ENCODE measurements around the gene RALGPS2.

Gene RALGPS2

GRCh38 chr1:178774263-178774662 is 49.2 kb downstream of the RALGPS2 start:
- Histone ChIP-seq H3K36me3 (replicated peaks) (no peaks in the 10 kb centered on the region), H3K4me3 (ENCODE audit: low read depth, low read length) (no peak overlapping the region), H3K27me3 (replicated peaks) (no peaks in the 10 kb centered on the region), H3K27ac (no peak overlapping the region)
- in situ Hi-C loops (cut with HindIII; ENCODE audit: low pct_ligation_motif_present, low sequenced_read_pairs) = no loop called here
- DNase-seq = no peak
- TF ChIP-seq, protein P1, sequence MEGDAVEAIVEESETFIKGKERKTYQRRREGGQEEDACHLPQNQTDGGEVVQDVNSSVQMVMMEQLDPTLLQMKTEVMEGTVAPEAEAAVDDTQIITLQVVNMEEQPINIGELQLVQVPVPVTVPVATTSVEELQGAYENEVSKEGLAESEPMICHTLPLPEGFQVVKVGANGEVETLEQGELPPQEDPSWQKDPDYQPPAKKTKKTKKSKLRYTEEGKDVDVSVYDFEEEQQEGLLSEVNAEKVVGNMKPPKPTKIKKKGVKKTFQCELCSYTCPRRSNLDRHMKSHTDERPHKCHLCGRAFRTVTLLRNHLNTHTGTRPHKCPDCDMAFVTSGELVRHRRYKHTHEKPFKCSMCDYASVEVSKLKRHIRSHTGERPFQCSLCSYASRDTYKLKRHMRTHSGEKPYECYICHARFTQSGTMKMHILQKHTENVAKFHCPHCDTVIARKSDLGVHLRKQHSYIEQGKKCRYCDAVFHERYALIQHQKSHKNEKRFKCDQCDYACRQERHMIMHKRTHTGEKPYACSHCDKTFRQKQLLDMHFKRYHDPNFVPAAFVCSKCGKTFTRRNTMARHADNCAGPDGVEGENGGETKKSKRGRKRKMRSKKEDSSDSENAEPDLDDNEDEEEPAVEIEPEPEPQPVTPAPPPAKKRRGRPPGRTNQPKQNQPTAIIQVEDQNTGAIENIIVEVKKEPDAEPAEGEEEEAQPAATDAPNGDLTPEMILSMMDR (IDR thresholded peaks at IDR 0.05; ENCODE audit: low read depth, low read length, missing control alignments) = no peak

- Histone ChIP-seq H3K27me3 (replicated peaks) (no peaks in the 10 kb centered on the region), H3K36me3 (replicated peaks) (no peaks in the 10 kb centered on the region), H3K27ac (no peak overlapping the region), H3K4me3 (ENCODE audit: low read depth, low read length) (no peak overlapping the region)
- in situ Hi-C loops (cut with HindIII; ENCODE audit: low pct_ligation_motif_present, low sequenced_read_pairs) = loop anchor here (25.0 kb wide), 1 partner anchor 236 kb away; no protein-coding TSS in a partner anchor
- DNase-seq = no peak
- TF ChIP-seq, protein P1 (IDR thresholded peaks at IDR 0.05; ENCODE audit: low read depth, low read length, missing control alignments) = no peak
These were observed 51.5 kb downstream of the RALGPS2 start for GRCh38 chr1:178776553-178776952.

DNA sequence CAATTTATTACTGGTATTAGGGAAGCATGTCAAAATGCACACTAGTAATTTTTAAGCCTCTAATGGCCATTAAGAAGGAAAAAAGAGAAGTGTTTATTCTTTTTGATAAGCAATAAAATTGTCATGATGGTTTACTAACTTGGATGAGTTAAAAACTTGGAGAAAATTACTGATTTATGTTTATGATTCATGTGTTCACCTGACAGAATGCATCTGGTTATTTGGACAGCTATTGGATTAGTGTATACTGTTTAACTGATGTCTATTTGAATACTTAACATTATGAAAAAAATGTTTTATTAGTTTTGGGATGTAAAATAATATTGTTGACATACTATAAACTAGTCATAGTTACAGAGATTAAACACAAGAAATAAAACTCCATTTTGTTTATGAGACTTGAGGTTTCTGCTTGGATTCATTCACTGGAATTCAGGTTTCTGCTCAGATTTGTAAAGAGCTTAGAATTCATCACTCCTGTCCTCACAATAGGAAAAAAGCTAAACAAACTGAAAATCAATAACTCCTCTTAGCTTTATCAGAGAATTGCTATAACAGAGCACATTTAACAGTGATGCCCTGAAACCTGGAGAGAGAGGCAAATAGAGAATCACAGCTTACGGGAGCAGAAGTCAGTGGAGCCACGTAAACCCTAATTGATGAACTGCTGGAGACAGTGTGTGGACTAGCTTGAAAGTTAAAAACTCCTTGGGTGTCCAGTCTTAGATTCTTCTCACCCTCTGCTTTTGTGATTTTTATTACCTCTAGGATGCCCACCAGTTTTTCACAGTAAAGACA is 56.7 kb downstream of the RALGPS2 start:
- Histone ChIP-seq H3K27me3 (replicated peaks) (no peaks in the 10 kb centered on the region), H3K27ac (no peak overlapping the region), H3K36me3 (replicated peaks) (no peaks in the 10 kb centered on the region), H3K4me3 (ENCODE audit: low read depth, low read length) (no peak overlapping the region)
- DNase-seq = no peak
- in situ Hi-C loops (cut with HindIII; ENCODE audit: low pct_ligation_motif_present, low sequenced_read_pairs) = loop anchor here (25.0 kb wide), 1 partner anchor 231 kb away; no protein-coding TSS in a partner anchor
- TF ChIP-seq, protein P1 (IDR thresholded peaks at IDR 0.05; ENCODE audit: low read depth, low read length, missing control alignments) = no peak

DNA sequence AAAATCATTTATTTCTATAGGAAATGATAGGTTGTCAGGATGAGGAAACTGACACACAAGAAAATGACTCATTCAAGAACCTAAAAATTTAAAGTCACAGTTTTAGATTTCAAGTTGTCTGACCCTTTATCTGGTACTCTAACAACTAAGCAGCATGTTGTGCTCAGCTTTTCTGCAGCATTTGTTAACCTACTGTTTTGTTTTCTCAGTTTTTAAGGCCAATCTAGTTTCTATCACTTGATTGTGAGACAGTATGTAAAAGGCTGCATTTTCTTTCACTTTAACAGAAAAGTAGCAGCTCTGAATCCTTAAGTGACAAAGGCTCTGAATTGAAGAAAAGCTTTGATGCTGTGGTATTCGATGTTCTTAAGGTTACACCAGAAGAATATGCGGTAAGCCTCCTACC is 59.1 kb downstream of the RALGPS2 start:
- TF ChIP-seq, protein P1 (IDR thresholded peaks at IDR 0.05; ENCODE audit: low read depth, low read length, missing control alignments) = no peak
- DNase-seq = no peak
- Histone ChIP-seq H3K4me3 (ENCODE audit: low read depth, low read length) (no peak overlapping the region), H3K36me3 (replicated peaks) (no peaks in the 10 kb centered on the region), H3K27ac (no peak overlapping the region), H3K27me3 (replicated peaks) (no peaks in the 10 kb centered on the region)
- in situ Hi-C loops (cut with HindIII; ENCODE audit: low pct_ligation_motif_present, low sequenced_read_pairs) = loop anchor here (25.0 kb wide), 1 partner anchor 228 kb away; no protein-coding TSS in a partner anchor

- H3K27ac ChIP-seq = no peak overlapping the region
- in situ Hi-C loops (cut with HindIII; ENCODE audit: low pct_ligation_motif_present, low sequenced_read_pairs) = loop anchor here (25.0 kb wide), 1 partner anchor 220 kb away; no protein-coding TSS in a partner anchor
These were observed 67.3 kb downstream of the RALGPS2 start for GRCh38 chr1:178792394-178792793.

More at GRCh38 chr1:178792394-178792793, 67.3 kb downstream of the RALGPS2 start:
- Histone ChIP-seq H3K4me3 (ENCODE audit: low read depth, low read length) (no peak overlapping the region), H3K36me3 (replicated peaks) (no peaks in the 10 kb centered on the region), H3K27me3 (replicated peaks) (no peaks in the 10 kb centered on the region)
- TF ChIP-seq, protein P1 (IDR thresholded peaks at IDR 0.05; ENCODE audit: low read depth, low read length, missing control alignments) = no peak
- DNase-seq = no peak

All from brain microvascular endothelial cell (primary cell).